D721Med (cell line): ENCODE measurements around the gene SEMA3C.

ENCODE experiments used
- DNase-seq: peaks from one replicate; pipeline ENCODE4 v3.0.0; 2011; ENCODE audit warnings: low spot score; ENCODE audit not compliant: insufficient read length
- FAIRE-seq: peaks from 2 replicates; lab custom pipeline; 2011; peaks lifted over from hg19 to GRCh38; lab: Jason Lieb, UNC
- TF ChIP-seq, protein P1 (sequence below): IDR thresholded peaks from 2 replicates; pipeline ENCODE4 v1.5.1; 2012; ENCODE audit warnings: mild to moderate bottlenecking, control low read depth; ENCODE audit not compliant: insufficient read depth; ENCODE audit errors: missing control alignments

SEMA3C gene

DNA sequence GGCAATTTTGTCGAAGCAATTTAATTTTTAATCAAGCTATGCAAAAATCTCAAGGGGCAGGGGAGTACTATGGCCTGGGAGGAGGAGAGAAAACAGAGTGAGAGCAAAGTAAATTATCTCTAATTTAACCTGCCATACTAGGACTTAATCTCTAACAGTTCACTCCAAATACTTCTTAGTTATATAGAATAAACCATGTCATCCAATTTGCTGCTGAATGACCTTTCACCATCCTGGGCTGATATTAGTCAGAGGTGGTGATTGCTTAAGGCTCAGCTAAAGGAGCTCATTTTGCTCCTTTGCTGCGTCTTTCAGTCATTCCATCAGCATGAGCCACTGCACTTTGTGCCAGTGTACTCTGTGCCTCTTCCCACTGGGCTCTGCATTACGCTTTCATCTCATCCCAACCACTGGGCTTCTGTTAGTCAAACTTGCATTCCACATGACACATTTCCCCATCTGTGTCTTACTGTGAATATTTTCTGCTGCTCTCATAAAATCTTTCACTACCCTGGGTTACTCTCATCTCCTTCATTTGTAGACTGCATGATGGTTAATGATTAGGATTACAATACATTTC, 196.1 kb downstream of the SEMA3C start:
- no peak for DNase-seq
- TF ChIP-seq, protein P1, sequence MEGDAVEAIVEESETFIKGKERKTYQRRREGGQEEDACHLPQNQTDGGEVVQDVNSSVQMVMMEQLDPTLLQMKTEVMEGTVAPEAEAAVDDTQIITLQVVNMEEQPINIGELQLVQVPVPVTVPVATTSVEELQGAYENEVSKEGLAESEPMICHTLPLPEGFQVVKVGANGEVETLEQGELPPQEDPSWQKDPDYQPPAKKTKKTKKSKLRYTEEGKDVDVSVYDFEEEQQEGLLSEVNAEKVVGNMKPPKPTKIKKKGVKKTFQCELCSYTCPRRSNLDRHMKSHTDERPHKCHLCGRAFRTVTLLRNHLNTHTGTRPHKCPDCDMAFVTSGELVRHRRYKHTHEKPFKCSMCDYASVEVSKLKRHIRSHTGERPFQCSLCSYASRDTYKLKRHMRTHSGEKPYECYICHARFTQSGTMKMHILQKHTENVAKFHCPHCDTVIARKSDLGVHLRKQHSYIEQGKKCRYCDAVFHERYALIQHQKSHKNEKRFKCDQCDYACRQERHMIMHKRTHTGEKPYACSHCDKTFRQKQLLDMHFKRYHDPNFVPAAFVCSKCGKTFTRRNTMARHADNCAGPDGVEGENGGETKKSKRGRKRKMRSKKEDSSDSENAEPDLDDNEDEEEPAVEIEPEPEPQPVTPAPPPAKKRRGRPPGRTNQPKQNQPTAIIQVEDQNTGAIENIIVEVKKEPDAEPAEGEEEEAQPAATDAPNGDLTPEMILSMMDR = no peak
- FAIRE-seq = no peak

DNA sequence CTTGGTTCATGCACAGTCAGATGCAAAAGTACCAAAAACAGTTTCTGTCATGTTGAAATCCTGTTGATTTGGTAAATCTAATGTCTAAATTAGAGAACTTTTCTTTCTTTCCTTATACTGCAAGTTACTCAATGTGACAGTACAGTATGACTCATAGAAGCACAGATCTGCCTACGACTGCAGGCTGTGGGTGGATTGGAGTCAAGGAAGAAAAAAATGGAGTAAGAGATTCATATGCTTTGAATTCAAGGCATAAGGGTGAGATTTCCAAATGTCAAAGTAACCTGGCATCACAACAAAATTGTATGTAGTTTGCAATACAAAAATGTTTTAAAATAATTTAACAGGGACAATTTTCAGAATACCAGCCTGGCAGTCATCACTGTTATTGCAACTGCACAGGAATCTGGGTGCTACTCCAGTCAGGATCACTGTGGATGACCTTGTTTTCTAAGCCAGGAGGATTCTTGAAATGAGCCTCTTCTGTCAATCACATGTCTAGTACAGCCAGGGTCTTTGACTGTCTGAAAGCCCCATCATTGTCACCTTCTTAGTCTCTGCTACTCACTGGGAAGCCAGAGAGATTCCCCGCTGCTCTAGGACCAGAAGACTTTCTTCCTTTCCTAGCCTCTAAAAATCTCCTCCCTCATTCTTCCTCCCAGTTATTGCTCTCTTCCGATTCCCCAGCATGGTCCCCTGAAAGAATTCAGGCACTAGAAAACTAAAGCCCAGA, 196.8 kb downstream of the SEMA3C start:
- FAIRE-seq (peak; percentile 51), DNase-seq (no peak)
- TF ChIP-seq, protein P1 = no peak

DNA sequence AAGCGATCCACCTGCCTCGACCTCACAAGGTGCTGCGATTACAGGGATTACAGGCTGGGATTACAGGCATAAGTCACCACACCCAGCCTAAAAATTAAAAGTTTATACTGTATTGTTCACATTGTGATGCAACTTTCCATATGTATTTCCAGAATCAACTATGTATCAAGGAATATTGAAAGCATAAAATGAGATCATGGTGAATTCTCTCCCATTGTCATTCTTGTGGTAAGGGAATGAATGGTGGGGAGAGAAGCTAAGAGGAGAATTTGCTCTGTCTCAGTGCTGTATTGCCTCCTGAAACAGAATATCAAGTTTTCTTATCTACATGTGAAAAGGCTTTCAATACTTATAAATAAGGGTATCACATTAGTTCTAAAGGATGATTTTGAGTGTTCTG, 198.7 kb downstream of the SEMA3C start:
- DNase-seq (no peak), FAIRE-seq (no peak)
- TF ChIP-seq, protein P1 = no peak

DNA sequence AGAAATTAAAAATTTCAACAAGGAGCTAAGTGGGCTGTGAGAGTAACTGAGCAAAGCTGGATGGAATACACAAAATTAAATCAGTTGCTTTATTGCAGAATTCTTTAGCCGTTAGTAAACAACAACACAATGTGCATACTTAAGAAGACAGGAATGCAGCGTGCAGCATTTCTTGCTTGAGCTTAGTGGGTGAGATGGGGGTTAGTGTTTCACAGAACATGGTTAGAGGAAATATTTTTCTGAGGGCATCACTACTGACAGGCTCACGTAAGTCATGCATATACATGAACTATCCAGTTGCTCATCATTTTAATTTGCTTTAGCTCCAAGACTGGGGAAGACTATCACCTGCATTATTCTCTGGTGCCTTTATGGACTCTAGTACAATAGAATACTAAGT, 199.6 kb downstream of the SEMA3C start:
- FAIRE-seq = no peak
- DNase-seq = no peak
- TF ChIP-seq, protein P1 = no peak

DNA sequence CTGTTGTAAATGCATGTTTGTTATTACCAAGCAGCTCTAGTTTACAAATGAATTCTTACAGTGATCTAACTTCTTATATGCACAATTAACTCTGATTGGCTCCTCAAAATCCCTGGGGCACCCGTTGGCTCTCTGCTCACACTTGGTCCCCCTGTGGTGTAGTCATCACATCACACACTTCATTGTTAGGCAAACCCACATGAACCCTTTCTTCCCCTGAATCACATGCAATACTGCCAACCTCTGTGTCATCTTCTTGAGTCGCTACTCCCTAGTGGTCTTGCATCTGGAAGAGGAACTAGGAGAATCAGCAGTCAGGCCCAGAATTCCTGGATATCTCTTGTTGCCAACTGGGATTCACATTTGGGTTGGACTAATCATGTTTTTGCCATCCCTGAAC, 207.3 kb downstream of the SEMA3C start:
- FAIRE-seq (no peak), DNase-seq (no peak)
- TF ChIP-seq, protein P1 = no peak

DNA sequence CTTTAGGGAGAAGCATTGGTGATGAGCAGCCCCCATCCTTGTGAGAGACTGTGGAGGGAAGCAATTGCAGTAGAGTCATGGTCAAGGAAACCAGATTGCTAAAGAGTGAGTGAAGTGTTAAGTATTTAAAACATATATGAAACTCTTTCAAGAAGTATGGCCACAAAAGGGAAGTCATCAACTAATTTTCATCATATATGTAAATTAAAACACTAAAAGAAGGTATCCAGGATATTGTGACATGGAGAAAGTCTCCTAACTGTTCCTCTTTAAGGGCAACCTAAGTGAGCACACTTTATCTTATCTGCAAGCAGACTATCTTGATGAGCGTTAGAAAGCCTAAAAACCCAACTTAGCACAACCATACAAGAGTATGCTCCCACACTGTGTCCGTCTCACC, 210.7 kb downstream of the SEMA3C start:
- FAIRE-seq (no peak), DNase-seq (no peak)
- TF ChIP-seq, protein P1 = no peak

DNA sequence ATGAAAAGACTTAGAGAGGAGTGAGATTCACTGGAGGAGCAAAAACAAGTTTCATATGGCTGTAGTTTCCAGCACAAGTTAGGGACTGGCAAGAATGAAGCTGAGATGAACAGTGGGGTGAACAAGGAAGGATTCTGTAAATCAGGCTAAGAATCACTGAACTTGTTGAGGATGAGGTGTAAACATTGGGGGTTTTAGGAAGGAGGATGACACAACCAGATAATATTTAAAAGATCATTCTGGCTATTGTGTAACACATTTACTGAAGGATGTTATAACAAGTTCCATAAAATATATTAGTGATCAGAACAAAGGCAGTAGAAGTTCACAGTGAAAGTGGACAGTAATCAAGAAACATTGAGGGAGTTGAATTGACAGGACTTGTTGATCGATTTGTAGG, 211.5 kb downstream of the SEMA3C start:
- FAIRE-seq = no peak

More for the DNA sequence above, 211.5 kb downstream of the SEMA3C start:
- TF ChIP-seq, protein P1 = no peak
- DNase-seq = no peak
